Fibroblast of villous mesenchyme (primary cell): ENCODE results near the gene RFX3. TPM values are rescaled to one million over a fixed set of nuclear protein-coding genes. Genes with fewer than 3 reads are reported as not detected.

Experiments used
- DNase-seq: peaks from one replicate; pipeline ENCODE4 v3.0.0-alpha.2; 2010; ENCODE audit warnings: low read depth
- H3K4me3 ChIP-seq: 2 replicates; pipeline ENCODE4 v1.5.1; 2011; ENCODE audit warnings: low read depth, mild to moderate bottlenecking, low read length
- CTCF ChIP-seq: IDR thresholded peaks from 2 replicates; pipeline ENCODE4 v1.5.1; 2012; ENCODE audit warnings: low read depth, mild to moderate bottlenecking, low read length; ENCODE audit not compliant: insufficient read depth
- total RNA-seq: library from RNA; depleted of rRNA; stranded (reverse); fragments of >200 nt; gene quantifications from 2 replicates; pipeline ENCODE4 v1.2.3, GENCODE V29; 2012

The RFX3 gene
- total RNA-seq, 1 donor = 3.5 TPM

- H3K4me3 ChIP-seq = no peak overlapping the region
- peak; percentile 34 for DNase-seq
- TF ChIP-seq CTCF = no peak
Measured at GRCh38 chr9:3401221-3401954, 124.4 kb downstream of the RFX3 start.

- no peak overlapping the region for H3K4me3 ChIP-seq
- DNase-seq = no peak
- no peak for TF ChIP-seq CTCF
Measured at GRCh38 chr9:3398232-3398648, 127.6 kb downstream of the RFX3 start.

GRCh38 chr9:3397766-3398165 lies 128.0 kb downstream of the RFX3 start:
- DNase-seq = no peak
- no peak overlapping the region for H3K4me3 ChIP-seq
- no peak for TF ChIP-seq CTCF

GRCh38 chr9:3391414-3391813 lies 134.4 kb downstream of the RFX3 start:
- DNase-seq = no peak
- H3K4me3 ChIP-seq = no peak overlapping the region
- TF ChIP-seq CTCF = no peak

- DNase-seq = no peak
- no peak for TF ChIP-seq CTCF
- H3K4me3 ChIP-seq = no peak overlapping the region
Measured at GRCh38 chr9:3386753-3387152, 139.0 kb downstream of the RFX3 start.

GRCh38 chr9:3385871-3386270 lies 139.9 kb downstream of the RFX3 start:
- no peak overlapping the region for H3K4me3 ChIP-seq
- TF ChIP-seq CTCF = no peak
- no peak for DNase-seq

GRCh38 chr9:3371842-3372241 lies 154.0 kb downstream of the RFX3 start:
- no peak for DNase-seq
- TF ChIP-seq CTCF = no peak
- H3K4me3 ChIP-seq = no peak overlapping the region
